ENCODE data around the gene AGBL1. TPM values are rescaled to one million over a fixed set of nuclear protein-coding genes. Genes with fewer than 3 reads are reported as not detected.

AGBL1 gene
- total and polyA plus RNA-seq, 2 donors (not counting 3 experiments of a cell fraction or from before 2014, with no cell fraction given), result not detected

GRCh38 chr15:86555939-86556338, 476.3 kb downstream of the AGBL1 start:
- no peaks in the 10 kb centered on the region for H3K9me1 ChIP-seq (replicated peaks; ENCODE audit: control insufficient read depth, extremely low read depth, insufficient read depth, low read length)
- no peak overlapping the region for H3K4me2 ChIP-seq (ENCODE audit: insufficient read depth, low read length)
- TF ChIP-seq MYC (IDR thresholded peaks at IDR 0.05; ENCODE audit: low read depth, low read length) (no peak), FOS (IDR thresholded peaks at IDR 0.05; ENCODE audit: borderline replicate concordance, insufficient read depth, low read length) (no peak), CTCF (IDR thresholded peaks at IDR 0.05; ENCODE audit: extremely low read depth in 1 of 2, insufficient read depth in 1 of 2, low read depth in 1 of 2, low read length in 2 of 2) (no peak), GATA2 (IDR thresholded peaks at IDR 0.05; ENCODE audit: insufficient read depth, insufficient read length, low read depth, low read length) (no peak), POLR2A (IDR thresholded peaks at IDR 0.05; ENCODE audit: low read depth, low read length) (no peak), EZH2 (IDR thresholded peaks at IDR 0.05; ENCODE audit: borderline replicate concordance, low read depth, low read length, severe bottlenecking) (no peak), JUN (IDR thresholded peaks at IDR 0.05; ENCODE audit: borderline replicate concordance, insufficient read depth, insufficient read length, low read depth) (no peak), POLR2AphosphoS5 (IDR thresholded peaks at IDR 0.05; ENCODE audit: insufficient read depth, low read depth, low read length) (no peak)
- TF ChIP-seq, protein P1, sequence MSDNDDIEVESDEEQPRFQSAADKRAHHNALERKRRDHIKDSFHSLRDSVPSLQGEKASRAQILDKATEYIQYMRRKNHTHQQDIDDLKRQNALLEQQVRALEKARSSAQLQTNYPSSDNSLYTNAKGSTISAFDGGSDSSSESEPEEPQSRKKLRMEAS (IDR thresholded peaks at IDR 0.05; ENCODE audit: insufficient read depth, insufficient read length), result no peak
- BruUV-seq (replicated peaks), result no TSS peak
- no peak for DNase-seq (ENCODE audit: low read depth, low spot score)
- ChIA-PET CTCF (no interaction called here), POLR2A (no interaction called here)
- H3K27me3 ChIP-seq (ENCODE audit: control insufficient read depth in 2 of 2, insufficient read depth in 2 of 2, low read length in 2 of 2), result no peaks in the 10 kb centered on the region
- no peaks in the 10 kb centered on the region for H3K36me3 ChIP-seq (ENCODE audit: control insufficient read depth in 2 of 2, extremely low read depth in 1 of 2, insufficient read depth in 2 of 2, low read length in 2 of 2)
- intact Hi-C loops (cut with micrococcal nuclease) (no loop called here), dilution Hi-C loops (cut with MboI; ENCODE audit: extremely low pct_ligation_motif_present, low sequenced_read_pairs) (no loop called here)
- no peaks in the 10 kb centered on the region for H4K20me1 ChIP-seq (replicated peaks; ENCODE audit: control insufficient read depth, extremely low read depth, insufficient read depth, low read length)
- H3K9me3 ChIP-seq (replicated peaks; ENCODE audit: control insufficient read depth, insufficient read depth, low read length), result no peaks in the 10 kb centered on the region
- H3K79me2 ChIP-seq (ENCODE audit: control insufficient read depth, insufficient read depth, low read length), result no peaks in the 10 kb centered on the region
- H3K27ac ChIP-seq (ENCODE audit: insufficient read depth, low read depth, low read length), result no peak overlapping the region
- H3K4me1 ChIP-seq (ENCODE audit: control insufficient read depth, extremely low read depth, insufficient read depth, low read length), result no peaks in the 10 kb centered on the region
- H3K4me3 ChIP-seq (replicated peaks in 1 of 3; ENCODE audit: insufficient read depth in 1 of 3, low read depth in 1 of 3, low read length in 3 of 3), result no peak overlapping the region
- FAIRE-seq, result no peak
- no peak overlapping the region for H2AFZ ChIP-seq (ENCODE audit: low read depth, low read length)
- no peak overlapping the region for H3K9ac ChIP-seq (replicated peaks; ENCODE audit: extremely low read depth, insufficient read depth, low read length)

Measured in endothelial cell of umbilical vein (primary cell).